Activated B cell treated with CpG ODN at 0.5 μM for 24 hours (primary cell): Measurements from ENCODE around the gene IP6K1. TPM values are rescaled to one million over a fixed set of nuclear protein-coding genes. Genes with fewer than 3 reads are reported as not detected.
"Not testable (repeated sequence)": the region's sequence is repeated elsewhere in the genome, so short reads cannot be mapped to it uniquely, and the experiment has no call there.

Experiments
- ATAC-seq: fragments of 200-7000 bp; cut with Tn5 transposase; one replicate; pipeline ENCODE4 v1.10.0; 2021; ENCODE audit warnings: low read depth, mild to moderate bottlenecking, moderate library complexity
- CTCF ChIA-PET: fragments of 350-600 bp; sonication (Branson Sonifier 250); formaldehyde crosslinking; loops from one replicate; lab custom pipeline; 2021; ENCODE audit warnings: antibody characterized with exemption; lab: Charles Lee
- POLR2A ChIA-PET: fragments of 350-600 bp; sonication (Branson Sonifier 250); formaldehyde crosslinking; loops from one replicate; lab custom pipeline; 2021; ENCODE audit warnings: antibody characterized with exemption; lab: Charles Lee
- DNase-seq: peaks from one replicate; pipeline ENCODE4 v3.0.0; 2022
- H3K27ac Mint-ChIP-seq: one replicate; pipeline ENCODE4 v1.8.0; 2020; ENCODE audit warnings: mixed read lengths
- H3K27me3 Mint-ChIP-seq: one replicate; pipeline ENCODE4 v1.8.0; 2021; ENCODE audit warnings: mixed read lengths
- H3K36me3 Mint-ChIP-seq: one replicate; pipeline ENCODE4 v1.8.0; 2021; ENCODE audit warnings: low read depth, mixed read lengths
- H3K4me1 Mint-ChIP-seq: one replicate; pipeline ENCODE4 v1.8.0; 2021; ENCODE audit warnings: mixed read lengths
- H3K4me3 Mint-ChIP-seq: one replicate; pipeline ENCODE4 v1.8.0; 2020; ENCODE audit warnings: mild to moderate bottlenecking, mixed read lengths
- H3K9me3 Mint-ChIP-seq: one replicate; pipeline ENCODE4 v1.8.0; 2020; ENCODE audit warnings: mixed read lengths
- intact Hi-C: fragments of 100-400 bp; cut with micrococcal nuclease; formaldehyde crosslinking; loops from one replicate; pipeline ENCODE4 v1.15.1; 2024
- total RNA-seq: library from RNA; stranded (reverse); gene quantifications from 2 replicates; pipeline ENCODE4 v1.2.3, GENCODE V29; 2022
- TF ChIP-seq, protein P1 (sequence below): fragments of 200-600 bp; IDR thresholded peaks from one replicate; pipeline ENCODE4 v1.8.0; 2022; ENCODE audit warnings: antibody characterized with exemption, mild to moderate bottlenecking

Gene IP6K1
- total RNA-seq, 1 donor from 2014 or later, result 47.6 TPM

- ATAC-seq, result no peak
- Mint-ChIP-seq H3K4me3 (no peak overlapping the region), H3K4me1 (peaks cover 27% of the 10 kb centered on the region), H3K36me3 (peaks cover 14% of the 10 kb centered on the region), H3K9me3 (no peaks in the 10 kb centered on the region), H3K27ac (no peak overlapping the region), H3K27me3 (no peaks in the 10 kb centered on the region)
- intact Hi-C loops, result loop anchor here (5.0 to 10.0 kb wide), 2 partner anchors 47 to 119 kb away; no protein-coding TSS in a partner anchor
- CTCF ChIA-PET, result interaction anchor here (0.8 to 1.8 kb wide), 2 partner anchors 51 to 458 kb away, joined by 3 to 5 read pairs; no protein-coding TSS in a partner anchor
- DNase-seq, result no peak
- TF ChIP-seq, protein P1, sequence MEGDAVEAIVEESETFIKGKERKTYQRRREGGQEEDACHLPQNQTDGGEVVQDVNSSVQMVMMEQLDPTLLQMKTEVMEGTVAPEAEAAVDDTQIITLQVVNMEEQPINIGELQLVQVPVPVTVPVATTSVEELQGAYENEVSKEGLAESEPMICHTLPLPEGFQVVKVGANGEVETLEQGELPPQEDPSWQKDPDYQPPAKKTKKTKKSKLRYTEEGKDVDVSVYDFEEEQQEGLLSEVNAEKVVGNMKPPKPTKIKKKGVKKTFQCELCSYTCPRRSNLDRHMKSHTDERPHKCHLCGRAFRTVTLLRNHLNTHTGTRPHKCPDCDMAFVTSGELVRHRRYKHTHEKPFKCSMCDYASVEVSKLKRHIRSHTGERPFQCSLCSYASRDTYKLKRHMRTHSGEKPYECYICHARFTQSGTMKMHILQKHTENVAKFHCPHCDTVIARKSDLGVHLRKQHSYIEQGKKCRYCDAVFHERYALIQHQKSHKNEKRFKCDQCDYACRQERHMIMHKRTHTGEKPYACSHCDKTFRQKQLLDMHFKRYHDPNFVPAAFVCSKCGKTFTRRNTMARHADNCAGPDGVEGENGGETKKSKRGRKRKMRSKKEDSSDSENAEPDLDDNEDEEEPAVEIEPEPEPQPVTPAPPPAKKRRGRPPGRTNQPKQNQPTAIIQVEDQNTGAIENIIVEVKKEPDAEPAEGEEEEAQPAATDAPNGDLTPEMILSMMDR, result no peak
- POLR2A ChIA-PET, result interaction anchor here (1.1 to 2.8 kb wide), 2 partner anchors 19 to 25 kb away, joined by 8 to 13 read pairs; no protein-coding TSS in a partner anchor
Measured at GRCh38 chr3:49788056-49788455, 1.7 kb upstream of the IP6K1 start.

GRCh38 chr3:49787536-49787935 lies 1.2 kb upstream of the IP6K1 start:
- no peak overlapping the region for H3K27ac Mint-ChIP-seq
- CTCF ChIA-PET, result interaction anchor here (1.8 kb wide), 1 partner anchor 51 kb away, joined by 5 read pairs; no protein-coding TSS in a partner anchor
- H3K4me3 Mint-ChIP-seq, result peak overlapping the region; percentile 91

GRCh38 chr3:49787182-49787464 lies 781 bp upstream of the IP6K1 start:
- ChIA-PET CTCF (interaction anchor here (0.9 to 1.8 kb wide), 2 partner anchors 51 to 52 kb away, joined by 3 to 5 read pairs; no protein-coding TSS in a partner anchor), POLR2A (interaction anchor here (0.7 to 2.8 kb wide), 7 partner anchors 16 to 447 kb away, joined by 3 to 24 read pairs (median 8); partner anchors contain the start of genes GMPPB, INKA1 and USP4)
- H3K4me1 Mint-ChIP-seq, result peaks cover 30% of the 10 kb centered on the region
- ATAC-seq, result no peak
- no peaks in the 10 kb centered on the region for H3K27me3 Mint-ChIP-seq
- peak overlapping the region; percentile 93 for H3K27ac Mint-ChIP-seq
- H3K36me3 Mint-ChIP-seq, result peaks cover 14% of the 10 kb centered on the region
- no peaks in the 10 kb centered on the region for H3K9me3 Mint-ChIP-seq
- peak overlapping the region; percentile 91 for H3K4me3 Mint-ChIP-seq
- DNase-seq, result no peak
- intact Hi-C loops, result loop anchor here (2.0 to 10.0 kb wide), 3 partner anchors 48 to 1230 kb away; partner anchors contain the start of gene PFKFB4
- TF ChIP-seq, protein P1, result no peak

More at GRCh38 chr3:49787536-49787935, 1.2 kb upstream of the IP6K1 start:
- intact Hi-C loops, result loop anchor here (2.0 to 10.0 kb wide), 3 partner anchors 47 to 1231 kb away; partner anchors contain the start of gene PFKFB4
- ATAC-seq (no peak), DNase-seq (no peak)
- Mint-ChIP-seq H3K4me1 (peaks cover 27% of the 10 kb centered on the region), H3K36me3 (peaks cover 14% of the 10 kb centered on the region), H3K27me3 (no peaks in the 10 kb centered on the region), H3K9me3 (no peaks in the 10 kb centered on the region)
- POLR2A ChIA-PET, result interaction anchor here (0.7 to 2.8 kb wide), 7 partner anchors 16 to 447 kb away, joined by 3 to 24 read pairs (median 8); partner anchors contain the start of genes GMPPB, INKA1 and USP4
- TF ChIP-seq, protein P1, result no peak

GRCh38 chr3:49785565-49786356 lies 581 bp downstream of the IP6K1 start:
- TF ChIP-seq, protein P1, result no peak
- Mint-ChIP-seq H3K4me1 (peaks cover 37% of the 10 kb centered on the region), H3K9me3 (no peaks in the 10 kb centered on the region), H3K27me3 (no peaks in the 10 kb centered on the region), H3K27ac (peak overlapping the region; percentile 86), H3K4me3 (peak overlapping the region; percentile 91), H3K36me3 (peaks cover 23% of the 10 kb centered on the region)
- CTCF ChIA-PET, result interaction anchor here (0.9 kb wide), 1 partner anchor 53 kb away, joined by 3 read pairs; no protein-coding TSS in a partner anchor
- intact Hi-C loops, result loop anchor here (1.0 to 10.0 kb wide), 9 partner anchors 20 to 1229 kb away; partner anchors contain the start of genes AMIGO3, APEH, PFKFB4 and TRAIP
- DNase-seq (no peak), ATAC-seq (peak; percentile 45)
- POLR2A ChIA-PET, result interaction anchor here (0.7 to 2.8 kb wide), 17 partner anchors 8 to 316 kb away, joined by 3 to 24 read pairs (median 6); partner anchors contain the start of genes AMIGO3, DAG1, GMPPB and INKA1

DNA sequence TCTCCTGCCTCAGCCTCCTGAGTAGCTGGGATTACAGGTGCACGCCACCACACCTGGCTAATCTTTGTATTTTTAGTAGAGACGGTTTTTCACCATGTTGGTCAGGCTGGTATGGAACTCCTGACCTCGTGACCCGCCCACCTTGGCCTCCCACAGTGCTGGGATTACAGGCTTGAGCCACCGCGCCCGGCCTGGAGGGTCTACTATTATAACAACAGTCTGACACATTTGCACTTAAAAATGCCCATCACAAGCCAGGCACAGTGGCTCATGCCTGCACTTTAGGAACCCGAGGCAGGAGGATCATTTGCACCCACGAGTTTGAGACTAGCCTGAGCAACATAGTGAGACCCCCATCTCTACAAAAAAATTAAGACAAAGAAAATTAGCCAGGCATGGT lies 4.1 kb downstream of the IP6K1 start:
- H3K27ac Mint-ChIP-seq, H3K4me3 Mint-ChIP-seq, POLR2A ChIA-PET, H3K9me3 Mint-ChIP-seq, DNase-seq, CTCF ChIA-PET, H3K27me3 Mint-ChIP-seq, ATAC-seq: not testable (repeated sequence)
- peaks cover 46% of the 10 kb centered on the region for H3K4me1 Mint-ChIP-seq
- H3K36me3 Mint-ChIP-seq, result peaks cover 46% of the 10 kb centered on the region
- intact Hi-C loops, result loop anchor here (10.0 kb wide), 1 partner anchor 53 kb away; no protein-coding TSS in a partner anchor
